ENCODE results near the gene VSTM2L.

GRCh38 chr20:37989601-37990295 is 86.8 kb downstream of the VSTM2L start:
- TF ChIP-seq CTCF (IDR thresholded peaks at IDR 0.05; ENCODE audit: borderline replicate concordance, extremely low read depth, low read length, poor library complexity, severe bottlenecking) (no peak), EZH2 (IDR thresholded peaks at IDR 0.05; ENCODE audit: borderline replicate concordance, low read depth, low read length, severe bottlenecking) (no peak)

Data from DND-41 (cell line).